Endothelial cell of umbilical vein (primary cell): ENCODE data around the gene RGR. TPM values are rescaled to one million over a fixed set of nuclear protein-coding genes. Genes with fewer than 3 reads are reported as not detected.

Experiments used
- BruUV-seq: library from RNA; stranded (reverse); fragments of 400-500 nt; replicated peaks from 2 replicates; lab custom pipeline; 2021; lab: Mats Ljungman, UMichigan
- CTCF ChIA-PET: fragments of 300-600, 350-600 bp; sonication (Branson Sonifier 250); formaldehyde crosslinking; loops from one replicate; lab custom pipeline; 2021; ENCODE audit warnings: antibody characterized with exemption, inconsistent platforms; lab: Charles Lee
- POLR2A ChIA-PET: fragments of 300-600, 350-600 bp; sonication (Branson Sonifier 250); formaldehyde crosslinking; loops from one replicate; lab custom pipeline; 2021; ENCODE audit warnings: antibody characterized with exemption, inconsistent platforms; lab: Charles Lee
- DNase-seq: peaks from one replicate; pipeline ENCODE4 v3.0.0-alpha.2; 2011; ENCODE audit warnings: low read depth, low spot score
- FAIRE-seq: peaks from 2 replicates; lab custom pipeline; 2011; peaks lifted over from hg19 to GRCh38; lab: Jason Lieb, UNC
- H2AFZ ChIP-seq: 2 replicates; pipeline ENCODE4 v1.6.0; 2012; ENCODE audit warnings: low read depth, low read length, control low read depth, inconsistent platforms
- H3K27ac ChIP-seq: 2 replicates; pipeline ENCODE4 v1.5.1; 2011; ENCODE audit warnings: low read depth, mild to moderate bottlenecking, control low read depth, low read length, moderate library complexity; ENCODE audit not compliant: insufficient read depth
- H3K27me3 ChIP-seq, 2 experiments: 2 replicates each; pipeline versions ENCODE4 v1.6.0 to v1.6.1; 2011; ENCODE audit warnings: low read length in 2 of 2, mixed read lengths in 1 of 2; ENCODE audit not compliant: control insufficient read depth in 2 of 2, insufficient read depth in 2 of 2
- H3K36me3 ChIP-seq, 2 experiments: 2 replicates in 1 of 2; 3 replicates in 1 of 2; pipeline ENCODE4 v1.5.1; 2011; ENCODE audit warnings: low read length in 2 of 2, mild to moderate bottlenecking in 1 of 2, moderate library complexity in 1 of 2; ENCODE audit not compliant: control insufficient read depth in 2 of 2, insufficient read depth in 2 of 2; ENCODE audit errors: extremely low read depth in 1 of 2
- H3K4me1 ChIP-seq: 3 replicates; pipeline ENCODE4 v1.5.1; 2011; ENCODE audit warnings: mild to moderate bottlenecking, low read length; ENCODE audit not compliant: control insufficient read depth, insufficient read depth; ENCODE audit errors: extremely low read depth
- H3K4me2 ChIP-seq: 2 replicates; pipeline ENCODE4 v1.6.1; 2011; ENCODE audit warnings: low read length, control low read depth, mixed read lengths; ENCODE audit not compliant: insufficient read depth
- H3K4me3 ChIP-seq, 3 experiments: fragments of 200-600 bp in 1 of 3; sonication (generic), shearing (Covaris generic) in 1 of 3; replicated peaks in 1 of 3; 2 replicates each; pipeline ENCODE4 v1.5.1; 2011 to 2016; ENCODE audit warnings: control low read depth in 3 of 3, low read length in 3 of 3, mild to moderate bottlenecking in 2 of 3, inconsistent platforms in 1 of 3, low read depth in 1 of 3, moderate library complexity in 1 of 3; ENCODE audit not compliant: insufficient read depth in 1 of 3
- H3K79me2 ChIP-seq: 2 replicates; pipeline ENCODE4 v1.6.0; 2012; ENCODE audit warnings: low read length, inconsistent platforms; ENCODE audit not compliant: control insufficient read depth, insufficient read depth
- H3K9ac ChIP-seq: replicated peaks from 2 replicates; pipeline ENCODE3; 2011; ENCODE audit warnings: low read length, control low read depth; ENCODE audit not compliant: insufficient read depth; ENCODE audit errors: extremely low read depth
- H3K9me1 ChIP-seq: replicated peaks from 3 replicates; pipeline ENCODE4 v1.6.0; 2011; ENCODE audit warnings: mild to moderate bottlenecking, low read length; ENCODE audit not compliant: control insufficient read depth, insufficient read depth; ENCODE audit errors: extremely low read depth
- H3K9me3 ChIP-seq: replicated peaks from 2 replicates; pipeline ENCODE4 v1.5.1; 2012; ENCODE audit warnings: low read length, inconsistent platforms; ENCODE audit not compliant: control insufficient read depth, insufficient read depth
- H4K20me1 ChIP-seq: replicated peaks from 2 replicates; pipeline ENCODE3; 2011; ENCODE audit warnings: mild to moderate bottlenecking, low read length; ENCODE audit not compliant: control insufficient read depth, insufficient read depth; ENCODE audit errors: extremely low read depth
- EZH2 ChIP-seq: IDR thresholded peaks from 2 replicates; pipeline ENCODE4 v1.6.1; 2012; ENCODE audit warnings: borderline replicate concordance, low read depth, mild to moderate bottlenecking, moderate library complexity, low read length, inconsistent platforms; ENCODE audit not compliant: severe bottlenecking
- FOS ChIP-seq: IDR thresholded peaks from 2 replicates; pipeline ENCODE4 v1.6.1; 2011; ENCODE audit warnings: mild to moderate bottlenecking, low read length, moderate library complexity, borderline replicate concordance; ENCODE audit not compliant: insufficient read depth
- GATA2 ChIP-seq: IDR thresholded peaks from 2 replicates; pipeline ENCODE4 v1.7.0; 2011; ENCODE audit warnings: low read depth, mild to moderate bottlenecking, moderate library complexity, mixed read lengths, low read length; ENCODE audit not compliant: insufficient read length, insufficient read depth
- JUN ChIP-seq: IDR thresholded peaks from 2 replicates; pipeline ENCODE4 v1.6.1; 2011; ENCODE audit warnings: borderline replicate concordance, low read depth; ENCODE audit not compliant: insufficient read length, insufficient read depth
- MYC ChIP-seq: IDR thresholded peaks from one replicate; pipeline ENCODE4 v1.6.1; 2011; ENCODE audit warnings: mild to moderate bottlenecking, low read depth, low read length
- POLR2A ChIP-seq: IDR thresholded peaks from 2 replicates; pipeline ENCODE4 v1.6.1; 2012; ENCODE audit warnings: low read depth, mild to moderate bottlenecking, control low read depth, low read length
- POLR2AphosphoS5 ChIP-seq: IDR thresholded peaks from 2 replicates; pipeline ENCODE4 v1.6.1; 2012; ENCODE audit warnings: low read depth, mild to moderate bottlenecking, control low read depth, low read length, moderate library complexity; ENCODE audit not compliant: insufficient read depth
- dilution Hi-C: fragments of 300-500 bp; cut with MboI; formaldehyde crosslinking; loops from one replicate; pipeline ENCODE4 v1.15.0; 2019; ENCODE audit warnings: low sequenced_read_pairs; ENCODE audit not compliant: extremely low pct_ligation_motif_present
- intact Hi-C: fragments of 100-400 bp; cut with micrococcal nuclease; formaldehyde crosslinking; loops from one replicate; pipeline ENCODE4 v1.10.0; 2022
- polyA plus RNA-seq, 4 experiments: library from polyadenylated mRNA; depleted of rRNA in 3 of 4; stranded (reverse) in 3 of 4; unstranded in 1 of 4; fragments of >200 nt; gene quantifications; 2 replicates each; pipeline versions ENCODE4 v1.2.1 to v1.2.3, GENCODE V29; 2011 to 2012; ENCODE audit warnings: missing spikeins in 1 of 4
- total RNA-seq: library from RNA; stranded (reverse); gene quantifications from 2 replicates; pipeline ENCODE4 v1.2.3, GENCODE V29; 2021
- TF ChIP-seq, protein P1 (sequence below), 2 donors: IDR thresholded peaks; 1 replicate in 1 of 2; 2 replicates in 1 of 2; pipeline ENCODE4 v1.5.1; 2011; ENCODE audit warnings: low read length in 2 of 2, mild to moderate bottlenecking in 2 of 2, moderate library complexity in 2 of 2, control low read depth in 1 of 2, inconsistent platforms in 1 of 2, low read depth in 1 of 2; ENCODE audit not compliant: insufficient read depth in 1 of 2; ENCODE audit errors: extremely low read depth in 1 of 2
- TF ChIP-seq, protein P2 (sequence below): IDR thresholded peaks from 2 replicates; pipeline ENCODE4 v1.6.1; 2011; ENCODE audit not compliant: insufficient read depth, insufficient read length

The RGR gene
- total and polyA plus RNA-seq, 2 donors (not counting 3 experiments of a cell fraction or from before 2014, with no cell fraction given): not detected

DNA sequence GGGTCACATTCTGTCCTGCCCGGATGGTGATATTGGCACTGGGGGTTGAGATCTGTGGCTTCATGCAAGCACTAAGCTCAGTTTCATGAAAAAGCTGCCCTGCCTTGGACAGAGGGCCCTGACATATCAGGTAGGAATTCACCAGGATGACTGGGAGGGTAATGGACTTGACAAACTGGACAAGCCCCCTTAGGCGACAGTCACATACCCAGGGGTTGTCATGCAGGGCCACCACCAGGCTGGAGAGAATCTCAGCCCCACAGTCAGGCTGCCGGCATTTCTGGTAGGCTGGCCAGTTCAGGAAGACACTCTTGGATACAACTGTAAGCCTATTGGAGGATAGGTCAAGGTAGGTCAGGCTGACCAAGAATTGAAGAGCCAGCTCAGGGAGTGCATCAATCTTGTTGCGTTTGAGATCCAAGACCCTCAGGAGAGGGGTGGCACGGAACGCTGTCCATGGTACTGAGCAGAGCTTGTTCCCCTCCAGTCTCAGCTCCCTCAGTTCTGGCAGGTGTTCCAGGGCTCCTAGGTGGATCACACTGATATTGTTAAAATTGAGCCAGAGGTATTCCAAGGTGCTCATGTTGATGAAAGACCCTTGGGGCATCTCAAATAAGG, 20.3 kb upstream of the RGR start:
- BruUV-seq: no TSS peak
- no peaks in the 10 kb centered on the region for H3K4me1 ChIP-seq
- H3K27ac ChIP-seq: no peak overlapping the region
- H3K9ac ChIP-seq: no peak overlapping the region
- H3K79me2 ChIP-seq: no peaks in the 10 kb centered on the region
- H2AFZ ChIP-seq: no peak overlapping the region
- no peak overlapping the region for H3K4me2 ChIP-seq
- H3K27me3 ChIP-seq: peaks cover 0 to under 1% of the 10 kb centered on the region in 2 experiments
- FAIRE-seq (no peak), DNase-seq (no peak)
- dilution Hi-C loops: no loop called here
- no peaks in the 10 kb centered on the region for H3K9me3 ChIP-seq
- no peak overlapping the region for H3K4me3 ChIP-seq
- TF ChIP-seq MYC (no peak), POLR2A (no peak), POLR2AphosphoS5 (no peak), JUN (no peak), EZH2 (no peak), FOS (no peak), GATA2 (no peak)
- TF ChIP-seq, protein P1, sequence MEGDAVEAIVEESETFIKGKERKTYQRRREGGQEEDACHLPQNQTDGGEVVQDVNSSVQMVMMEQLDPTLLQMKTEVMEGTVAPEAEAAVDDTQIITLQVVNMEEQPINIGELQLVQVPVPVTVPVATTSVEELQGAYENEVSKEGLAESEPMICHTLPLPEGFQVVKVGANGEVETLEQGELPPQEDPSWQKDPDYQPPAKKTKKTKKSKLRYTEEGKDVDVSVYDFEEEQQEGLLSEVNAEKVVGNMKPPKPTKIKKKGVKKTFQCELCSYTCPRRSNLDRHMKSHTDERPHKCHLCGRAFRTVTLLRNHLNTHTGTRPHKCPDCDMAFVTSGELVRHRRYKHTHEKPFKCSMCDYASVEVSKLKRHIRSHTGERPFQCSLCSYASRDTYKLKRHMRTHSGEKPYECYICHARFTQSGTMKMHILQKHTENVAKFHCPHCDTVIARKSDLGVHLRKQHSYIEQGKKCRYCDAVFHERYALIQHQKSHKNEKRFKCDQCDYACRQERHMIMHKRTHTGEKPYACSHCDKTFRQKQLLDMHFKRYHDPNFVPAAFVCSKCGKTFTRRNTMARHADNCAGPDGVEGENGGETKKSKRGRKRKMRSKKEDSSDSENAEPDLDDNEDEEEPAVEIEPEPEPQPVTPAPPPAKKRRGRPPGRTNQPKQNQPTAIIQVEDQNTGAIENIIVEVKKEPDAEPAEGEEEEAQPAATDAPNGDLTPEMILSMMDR (IDR thresholded peaks at IDR 0.05; ENCODE audit: extremely low read depth in 1 of 2, insufficient read depth in 1 of 2, low read depth in 1 of 2, low read length in 2 of 2): no peak
- TF ChIP-seq, protein P2, sequence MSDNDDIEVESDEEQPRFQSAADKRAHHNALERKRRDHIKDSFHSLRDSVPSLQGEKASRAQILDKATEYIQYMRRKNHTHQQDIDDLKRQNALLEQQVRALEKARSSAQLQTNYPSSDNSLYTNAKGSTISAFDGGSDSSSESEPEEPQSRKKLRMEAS: no peak
- CTCF ChIA-PET: no interaction called here
- H3K36me3 ChIP-seq: no peaks in the 10 kb centered on the region
- intact Hi-C loops: no loop called here
- H4K20me1 ChIP-seq: no peaks in the 10 kb centered on the region
- POLR2A ChIA-PET: no interaction called here
- no peaks in the 10 kb centered on the region for H3K9me1 ChIP-seq
